NB4 (cell line): ENCODE data around the gene RBM47.

Source experiments
- DNase-seq: peaks from one replicate; pipeline ENCODE4 v3.0.0; 2010; ENCODE audit warnings: low read depth
- H3K4me3 ChIP-seq: one replicate; pipeline ENCODE4 v1.5.1; 2011; ENCODE audit warnings: mild to moderate bottlenecking, low read depth, low read length, moderate library complexity
- MYC ChIP-seq: IDR thresholded peaks from 2 replicates; pipeline ENCODE4 v1.6.1; 2011; ENCODE audit warnings: low read depth, low read length
- POLR2A ChIP-seq: IDR thresholded peaks from 2 replicates; pipeline ENCODE4 v1.6.1; 2011; ENCODE audit warnings: mild to moderate bottlenecking; ENCODE audit not compliant: insufficient read length; ENCODE audit errors: extremely low read depth
- TF ChIP-seq, protein P1 (sequence below): IDR thresholded peaks from one replicate; pipeline ENCODE4 v1.5.1; 2012; ENCODE audit warnings: low read depth, low read length
- TF ChIP-seq, protein P2 (sequence below): IDR thresholded peaks from 2 replicates; pipeline ENCODE4 v1.6.1; 2011; ENCODE audit warnings: low read depth, low read length

The RBM47 gene

DNA sequence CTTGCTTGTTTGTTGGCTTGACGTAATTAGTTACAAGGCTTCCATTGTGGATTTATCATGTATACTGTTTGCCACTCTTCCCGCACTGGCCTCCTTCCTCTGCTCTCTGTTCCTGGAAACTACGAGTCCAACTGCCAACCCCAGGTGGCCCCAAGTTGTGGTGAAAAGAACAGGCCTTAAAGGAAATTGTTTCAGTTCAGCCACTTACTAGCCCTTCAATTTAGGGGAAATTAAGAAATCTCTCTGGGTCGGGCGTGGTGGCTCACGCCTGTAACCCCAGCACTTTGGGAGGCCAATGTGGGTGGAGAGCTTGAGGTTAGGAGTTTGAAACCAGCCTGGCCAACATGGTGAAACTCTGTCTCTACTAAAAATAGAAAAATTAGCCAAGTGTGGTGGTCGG, 28.0 kb downstream of the RBM47 start:
- H3K4me3 ChIP-seq, result no peak overlapping the region
- peak; percentile 88 for DNase-seq
- TF ChIP-seq, protein P1, sequence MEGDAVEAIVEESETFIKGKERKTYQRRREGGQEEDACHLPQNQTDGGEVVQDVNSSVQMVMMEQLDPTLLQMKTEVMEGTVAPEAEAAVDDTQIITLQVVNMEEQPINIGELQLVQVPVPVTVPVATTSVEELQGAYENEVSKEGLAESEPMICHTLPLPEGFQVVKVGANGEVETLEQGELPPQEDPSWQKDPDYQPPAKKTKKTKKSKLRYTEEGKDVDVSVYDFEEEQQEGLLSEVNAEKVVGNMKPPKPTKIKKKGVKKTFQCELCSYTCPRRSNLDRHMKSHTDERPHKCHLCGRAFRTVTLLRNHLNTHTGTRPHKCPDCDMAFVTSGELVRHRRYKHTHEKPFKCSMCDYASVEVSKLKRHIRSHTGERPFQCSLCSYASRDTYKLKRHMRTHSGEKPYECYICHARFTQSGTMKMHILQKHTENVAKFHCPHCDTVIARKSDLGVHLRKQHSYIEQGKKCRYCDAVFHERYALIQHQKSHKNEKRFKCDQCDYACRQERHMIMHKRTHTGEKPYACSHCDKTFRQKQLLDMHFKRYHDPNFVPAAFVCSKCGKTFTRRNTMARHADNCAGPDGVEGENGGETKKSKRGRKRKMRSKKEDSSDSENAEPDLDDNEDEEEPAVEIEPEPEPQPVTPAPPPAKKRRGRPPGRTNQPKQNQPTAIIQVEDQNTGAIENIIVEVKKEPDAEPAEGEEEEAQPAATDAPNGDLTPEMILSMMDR, result no peak
- TF ChIP-seq, protein P2, sequence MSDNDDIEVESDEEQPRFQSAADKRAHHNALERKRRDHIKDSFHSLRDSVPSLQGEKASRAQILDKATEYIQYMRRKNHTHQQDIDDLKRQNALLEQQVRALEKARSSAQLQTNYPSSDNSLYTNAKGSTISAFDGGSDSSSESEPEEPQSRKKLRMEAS, result no peak
- TF ChIP-seq POLR2A (no peak), MYC (no peak; the same call in 1 of the 2 replicates)

DNA sequence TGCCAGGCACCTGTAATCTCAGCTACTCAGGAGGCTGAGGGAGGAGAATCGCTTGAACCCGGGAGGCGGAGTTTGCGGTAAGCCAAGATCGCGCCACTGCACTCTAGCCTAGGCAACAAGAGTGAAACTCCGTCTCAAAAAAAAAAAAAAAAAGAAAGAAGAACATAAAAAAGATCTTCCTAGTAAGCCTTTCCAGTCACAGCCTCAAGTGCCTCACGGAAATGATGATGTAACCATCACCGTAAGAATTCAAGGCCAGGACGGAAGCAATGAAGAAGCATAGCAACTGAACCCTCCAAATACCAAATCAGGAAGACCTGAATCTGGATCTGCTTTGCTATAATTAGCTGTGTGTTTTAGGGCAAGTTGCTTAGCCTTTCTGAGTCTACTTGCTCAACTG, 28.8 kb downstream of the RBM47 start:
- no peak overlapping the region for H3K4me3 ChIP-seq
- DNase-seq, result no peak
- TF ChIP-seq, protein P2, result no peak
- no peak for TF ChIP-seq POLR2A
- no peak for TF ChIP-seq MYC
- TF ChIP-seq, protein P1, result no peak

DNA sequence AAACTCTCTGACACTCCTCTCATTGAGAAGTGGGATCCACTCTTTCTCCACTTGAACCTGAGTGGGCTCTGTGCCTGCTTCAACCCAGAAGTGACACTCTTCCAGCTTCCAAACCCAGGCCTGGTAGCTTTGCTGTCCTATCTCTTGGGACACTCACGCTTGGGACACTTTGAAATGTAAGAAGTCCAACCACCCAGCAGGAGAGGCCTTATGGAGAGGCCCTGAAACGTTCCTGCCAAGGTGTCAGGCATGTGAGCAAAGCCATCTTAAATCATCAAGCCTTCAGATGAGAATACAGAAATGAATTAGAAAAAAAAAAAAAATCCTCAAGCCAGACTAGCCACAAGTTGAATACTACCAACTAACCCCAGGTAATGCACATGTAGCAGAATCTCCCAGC, 30.2 kb downstream of the RBM47 start:
- no peak for DNase-seq
- no peak overlapping the region for H3K4me3 ChIP-seq
- TF ChIP-seq, protein P1, result no peak
- TF ChIP-seq MYC (no peak), POLR2A (no peak)
- TF ChIP-seq, protein P2, result no peak

DNA sequence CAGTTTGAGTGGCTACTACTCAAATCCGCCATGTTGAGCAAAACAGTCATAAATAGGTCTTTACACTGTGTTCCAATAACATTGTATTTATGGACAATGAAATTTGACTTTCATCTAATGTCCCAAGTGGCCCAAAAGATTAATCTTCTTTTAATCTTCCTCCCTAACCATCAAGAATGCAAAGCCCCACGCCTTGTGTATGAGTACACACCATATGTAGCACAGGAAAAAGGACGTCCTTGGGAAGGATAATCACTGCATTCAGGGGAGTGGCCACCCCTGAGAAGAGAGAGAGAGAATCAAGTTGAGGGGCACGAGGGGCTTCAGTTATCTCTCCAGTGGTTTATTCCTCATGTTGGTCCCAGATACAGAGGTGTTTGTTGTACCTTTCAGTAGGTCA, 33.1 kb downstream of the RBM47 start:
- TF ChIP-seq, protein P2, result no peak
- TF ChIP-seq, protein P1, result no peak
- TF ChIP-seq POLR2A, result no peak
- TF ChIP-seq MYC, result no peak
- no peak for DNase-seq

DNA sequence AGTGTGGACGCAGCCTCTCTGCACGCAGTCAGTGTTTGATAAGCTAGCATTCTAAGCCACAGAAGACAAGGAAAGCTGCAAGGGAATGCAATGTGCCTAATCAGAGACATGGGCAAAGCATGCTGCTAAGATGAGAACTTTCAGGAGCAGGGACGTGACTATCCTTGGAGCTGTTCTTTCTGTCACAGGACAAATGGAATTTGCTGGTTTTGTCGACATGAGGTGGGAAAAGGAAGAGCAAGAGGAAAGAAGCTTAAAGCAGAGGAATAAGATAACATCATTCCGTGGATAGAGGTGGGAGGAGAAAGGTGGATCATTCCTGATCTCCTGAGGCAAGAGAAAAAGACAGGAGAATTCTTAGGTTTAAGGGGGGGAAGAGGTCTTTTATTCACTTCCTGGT, 33.7 kb downstream of the RBM47 start:
- no peak for DNase-seq
- TF ChIP-seq, protein P1, result no peak
- no peak for TF ChIP-seq MYC
- TF ChIP-seq POLR2A, result no peak
- TF ChIP-seq, protein P2, result no peak
- no peak overlapping the region for H3K4me3 ChIP-seq

More for the DNA sequence above, 33.1 kb downstream of the RBM47 start:
- H3K4me3 ChIP-seq, result no peak overlapping the region
